Anterior cingulate cortex (tissue), 58 donors: ENCODE results near the gene F10.

Experiments used
- DNase-seq, 58 donors: peaks; one replicate each; lab custom pipeline; 2025; lab: John Stamatoyannopoulos, UW

The F10 gene

GRCh38 chr13:113086031-113086750, 36.4 kb upstream of the F10 start:
- DNase-seq, result no peak

- DNase-seq, result no peak
Measured at GRCh38 chr13:113086991-113087922, 35.3 kb upstream of the F10 start.

GRCh38 chr13:113087923-113088690, 34.5 kb upstream of the F10 start:
- no peak for DNase-seq

- no peak for DNase-seq
Measured at GRCh38 chr13:113088691-113089020, 33.9 kb upstream of the F10 start.

- DNase-seq, result no peak
Measured at GRCh38 chr13:113089693-113090414, 32.7 kb upstream of the F10 start.

GRCh38 chr13:113090415-113090770, 32.2 kb upstream of the F10 start:
- no peak for DNase-seq

- DNase-seq, result no peak
Measured at GRCh38 chr13:113090806-113091205, 31.8 kb upstream of the F10 start.

- DNase-seq, result no peak
Measured at GRCh38 chr13:113091211-113091771, 31.3 kb upstream of the F10 start.

GRCh38 chr13:113091891-113092775, 30.5 kb upstream of the F10 start:
- no peak for DNase-seq

- peak in 2 of 58 donors; percentile 19 to 47 for DNase-seq
Measured at GRCh38 chr13:113092776-113093579, 29.6 kb upstream of the F10 start.

GRCh38 chr13:113093580-113094409, 28.8 kb upstream of the F10 start:
- peak in 11 of 58 donors; percentile 21 to 54 (median 31) for DNase-seq

- no peak for DNase-seq
Measured at GRCh38 chr13:113094410-113094800, 28.2 kb upstream of the F10 start.

- DNase-seq, result no peak
Measured at GRCh38 chr13:113095146-113096051, 27.2 kb upstream of the F10 start.

- no peak for DNase-seq
Measured at GRCh38 chr13:113096052-113096744, 26.4 kb upstream of the F10 start.

GRCh38 chr13:113096745-113097305, 25.8 kb upstream of the F10 start:
- no peak for DNase-seq
